HCT116 (cell line): ENCODE results near the gene RAB8A. TPM values are rescaled to one million over a fixed set of nuclear protein-coding genes. Genes with fewer than 3 reads are reported as not detected.

Experiments
- ATAC-seq: fragments of 200-7000 bp; cut with Tn5 transposase; 2 replicates; pipeline ENCODE4 v1.9.1; 2020; ENCODE audit warnings: mild to moderate bottlenecking, moderate library complexity
- BruUV-seq: library from RNA; stranded (reverse); fragments of 400-500 nt; replicated peaks from 2 replicates; lab custom pipeline; 2021; lab: Mats Ljungman, UMichigan
- CTCF ChIA-PET: fragments of 300-600 bp; sonication (Branson Sonifier 250); formaldehyde crosslinking; loops from one replicate; lab custom pipeline; 2021; ENCODE audit warnings: antibody characterized with exemption; lab: Charles Lee
- POLR2A ChIA-PET: fragments of 300-600, 350-600 bp; sonication (Branson Sonifier 250); formaldehyde crosslinking; loops from one replicate; lab custom pipeline; 2021; ENCODE audit warnings: antibody characterized with exemption; lab: Charles Lee
- RAD21 ChIA-PET, 2 experiments: fragments of 300-600 bp; sonication (Branson Sonifier 250); formaldehyde crosslinking; loops; one replicate each; lab custom pipeline; 2023; ENCODE audit warnings: low total read pairs in 2 of 2; ENCODE audit not compliant: uncharacterized antibody in 2 of 2, unreplicated experiment in 2 of 2, low non-redundant PET in 1 of 2; lab: Charles Lee
- DNase-seq: peaks from one replicate; pipeline ENCODE4 v3.0.0-alpha.2; 2010; ENCODE audit warnings: low read depth, low spot score
- H2AFZ ChIP-seq: fragments of 200-600 bp; shearing (Covaris generic), sonication (generic); 2 replicates; pipeline ENCODE4 v1.6.1; 2017; ENCODE audit warnings: low read depth, mixed run types, mixed read lengths, antibody characterized with exemption, low read length; ENCODE audit not compliant: poor library complexity, severe bottlenecking
- H3K27ac ChIP-seq: 2 replicates; pipeline ENCODE4 v1.5.1; 2012; ENCODE audit warnings: low read depth, low read length
- H3K27me3 ChIP-seq: fragments of 200-600 bp; sonication (generic); 2 replicates; pipeline ENCODE4 v1.6.1; 2016; ENCODE audit warnings: mixed run types, low read length, mixed read lengths; ENCODE audit not compliant: insufficient read depth
- H3K36me3 ChIP-seq, 2 experiments: fragments of 200-500 bp in 1 of 2; fragments of 200-600 bp in 1 of 2; sonication (Bioruptor generic) in 1 of 2; sonication (generic) in 1 of 2; 2 replicates each; pipeline versions ENCODE4 v1.5.1 to v1.6.1; 2014 to 2016; ENCODE audit warnings: low read length in 2 of 2, inconsistent platforms in 1 of 2, mixed read lengths in 1 of 2, mixed run types in 1 of 2; ENCODE audit not compliant: insufficient read depth in 2 of 2, control insufficient read depth in 1 of 2
- H3K4me1 ChIP-seq, 2 experiments: fragments of 200-600 bp in 1 of 2; sonication (generic) in 1 of 2; 2 replicates each; pipeline versions ENCODE4 v1.5.1 to v1.6.1; 2012 to 2017; ENCODE audit warnings: low read length in 2 of 2, inconsistent platforms in 1 of 2, mild to moderate bottlenecking in 1 of 2, mixed read lengths in 1 of 2, mixed run types in 1 of 2, moderate library complexity in 1 of 2; ENCODE audit not compliant: insufficient read depth in 2 of 2, control insufficient read depth in 1 of 2
- H3K4me2 ChIP-seq: fragments of 200-600 bp; sonication (generic); 2 replicates; pipeline ENCODE4 v1.6.1; 2017; ENCODE audit warnings: mixed run types, low read length, mixed read lengths
- H3K4me3 ChIP-seq, 2 experiments: fragments of 200-600 bp in 1 of 2; sonication (generic) in 1 of 2; replicated peaks in 1 of 2; 2 replicates each; pipeline ENCODE4 v1.5.1; 2011 to 2016; ENCODE audit warnings: low read length in 2 of 2, control low read depth in 1 of 2, low read depth in 1 of 2, mild to moderate bottlenecking in 1 of 2, mixed read lengths in 1 of 2, mixed run types in 1 of 2
- H3K79me2 ChIP-seq: fragments of 200-600 bp; sonication (generic); 2 replicates; pipeline ENCODE4 v1.6.1; 2017; ENCODE audit warnings: mild to moderate bottlenecking, mixed run types, low read length, moderate library complexity, mixed read lengths; ENCODE audit not compliant: insufficient read depth
- H3K9ac ChIP-seq: fragments of 200-600 bp; sonication (generic); 2 replicates; pipeline ENCODE4 v1.6.1; 2016; ENCODE audit warnings: low read length, mixed read lengths
- H3K9me2 ChIP-seq: fragments of 200-600 bp; sonication (generic), shearing (Covaris generic); 2 replicates; pipeline ENCODE4 v1.6.1; 2017; ENCODE audit warnings: mixed run types, mild to moderate bottlenecking, moderate library complexity; ENCODE audit not compliant: insufficient read depth
- H3K9me3 ChIP-seq, 2 experiments: fragments of 200-500 bp in 1 of 2; fragments of 200-600 bp in 1 of 2; sonication (Bioruptor generic) in 1 of 2; sonication (generic) in 1 of 2; 2 replicates each; pipeline ENCODE4 v1.6.1; 2014 to 2017; ENCODE audit warnings: low read length in 2 of 2, mixed read lengths in 2 of 2, inconsistent platforms in 1 of 2, low read depth in 1 of 2, mild to moderate bottlenecking in 1 of 2, mixed run types in 1 of 2, moderate library complexity in 1 of 2; ENCODE audit not compliant: control insufficient read depth in 1 of 2, insufficient read depth in 1 of 2
- H4K20me1 ChIP-seq: fragments of 200-600 bp; sonication (generic), shearing (Covaris generic); 2 replicates; pipeline ENCODE4 v1.6.1; 2017; ENCODE audit warnings: mixed run types, mild to moderate bottlenecking, moderate library complexity; ENCODE audit not compliant: insufficient read depth
- ATF3 ChIP-seq: IDR thresholded peaks from 2 replicates; pipeline ENCODE4 v1.6.1; 2012
- CBX3 ChIP-seq: IDR thresholded peaks from 2 replicates; pipeline ENCODE4 v1.6.1; 2012; ENCODE audit warnings: low read depth
- CTCF ChIP-seq, 3 experiments: fragments of 200-600 bp in 1 of 3; sonication (generic) in 1 of 3; IDR thresholded peaks in 2 of 3; conservative IDR thresholded peaks in 1 of 3; 2 replicates each; pipeline ENCODE4 v1.5.1; 2012 to 2017; ENCODE audit warnings: low read depth in 2 of 3, low read length in 2 of 3, antibody characterized with exemption in 1 of 3, borderline replicate concordance in 1 of 3, control low read depth in 1 of 3, mild to moderate bottlenecking in 1 of 3, mixed read lengths in 1 of 3, mixed run types in 1 of 3, moderate library complexity in 1 of 3; ENCODE audit not compliant: insufficient read depth in 1 of 3
- EGR1 ChIP-seq: IDR thresholded peaks from 2 replicates; pipeline ENCODE4 v1.6.1; 2012; ENCODE audit warnings: low read depth
- EZH2 ChIP-seq: fragments of 200-600 bp; sonication (generic); IDR thresholded peaks from 2 replicates; pipeline ENCODE4 v1.6.1; 2017; ENCODE audit warnings: antibody characterized with exemption, mixed run types
- EZH2phosphoT487 ChIP-seq: fragments of 200-600 bp; IDR thresholded peaks from 2 replicates; pipeline ENCODE4 v1.6.1; 2018; ENCODE audit warnings: antibody characterized with exemption, borderline replicate concordance
- JUND ChIP-seq: IDR thresholded peaks from 2 replicates; pipeline ENCODE4 v1.6.1; 2012
- RAD21 ChIP-seq: IDR thresholded peaks from 2 replicates; pipeline ENCODE4 v1.6.1; 2012; ENCODE audit warnings: low read depth, mild to moderate bottlenecking
- SIN3A ChIP-seq: IDR thresholded peaks from 2 replicates; pipeline ENCODE4 v1.6.1; 2012; ENCODE audit warnings: low read depth
- SRF ChIP-seq: IDR thresholded peaks from 2 replicates; pipeline ENCODE4 v1.6.1; 2012; ENCODE audit warnings: low read depth
- ZNF274 ChIP-seq: fragments of 200-500 bp; sonication (Bioruptor generic); IDR thresholded peaks from 2 replicates; pipeline ENCODE4 v1.6.1; 2014; ENCODE audit warnings: mild to moderate bottlenecking, low read depth, low read length, inconsistent platforms
- intact Hi-C: fragments of 100-400 bp; cut with micrococcal nuclease; formaldehyde crosslinking; loops from 2 replicates; pipeline ENCODE4 v1.10.0; 2022
- total RNA-seq: library from RNA; stranded (reverse); gene quantifications from one replicate; pipeline ENCODE4 v1.2.1, GENCODE V29; 2021; ENCODE audit not compliant: unreplicated experiment
- TF ChIP-seq, protein P1 (sequence below): IDR thresholded peaks from 2 replicates; pipeline ENCODE4 v1.6.1; 2011; ENCODE audit warnings: mild to moderate bottlenecking, low read length, moderate library complexity; ENCODE audit not compliant: insufficient replicate concordance; ENCODE audit errors: extremely low read depth
- TF ChIP-seq, protein P2 (sequence below): IDR thresholded peaks from 2 replicates; pipeline ENCODE4 v1.6.1; 2012; ENCODE audit warnings: low read depth
- TF ChIP-seq, protein P3 (sequence below): IDR thresholded peaks from 2 replicates; pipeline ENCODE4 v1.6.1; 2012

Gene RAB8A
- total RNA-seq, 1 experiment from 2014 or later: 116 TPM

- Histone ChIP-seq H3K9me3 (no peaks in the 10 kb centered on the region), H3K79me2 (no peaks in the 10 kb centered on the region), H3K4me2 (peak overlapping the region; percentile 74), H2AFZ (no peak overlapping the region), H4K20me1 (no peaks in the 10 kb centered on the region), H3K4me3 (peak overlapping the region in 1 of 2 experiments; percentile 44; a peak in 2 of 4 replicates), H3K4me1 (peaks cover 45 to 59% of the 10 kb centered on the region in 2 experiments), H3K27me3 (no peaks in the 10 kb centered on the region), H3K9me2 (no peaks in the 10 kb centered on the region), H3K27ac (peak overlapping the region; percentile 79), H3K36me3 (0 out of 4 replicates have a peak, but pooled peaks cover under 1 to 2% of the 10 kb centered on the region in 2 experiments), H3K9ac (peak overlapping the region; percentile 50)
- intact Hi-C loops: loop anchor here (2.0 kb wide), 1 partner anchor 50 kb away; the partner anchor contains the start of gene RAB8A
- DNase-seq: no peak
- ChIA-PET POLR2A (interaction anchor here (1.2 kb wide), 1 partner anchor 324 kb away, joined by 4 read pairs; no protein-coding TSS in a partner anchor), RAD21 (no interaction called here), CTCF (interaction anchor here (1.8 kb wide), 1 partner anchor 49 kb away, joined by 7 read pairs; no protein-coding TSS in a partner anchor)
- TF ChIP-seq CBX3: no peak
- no peak for TF ChIP-seq ZNF274
- TF ChIP-seq RAD21: no peak
- TF ChIP-seq SRF: no peak
- TF ChIP-seq, protein P1, sequence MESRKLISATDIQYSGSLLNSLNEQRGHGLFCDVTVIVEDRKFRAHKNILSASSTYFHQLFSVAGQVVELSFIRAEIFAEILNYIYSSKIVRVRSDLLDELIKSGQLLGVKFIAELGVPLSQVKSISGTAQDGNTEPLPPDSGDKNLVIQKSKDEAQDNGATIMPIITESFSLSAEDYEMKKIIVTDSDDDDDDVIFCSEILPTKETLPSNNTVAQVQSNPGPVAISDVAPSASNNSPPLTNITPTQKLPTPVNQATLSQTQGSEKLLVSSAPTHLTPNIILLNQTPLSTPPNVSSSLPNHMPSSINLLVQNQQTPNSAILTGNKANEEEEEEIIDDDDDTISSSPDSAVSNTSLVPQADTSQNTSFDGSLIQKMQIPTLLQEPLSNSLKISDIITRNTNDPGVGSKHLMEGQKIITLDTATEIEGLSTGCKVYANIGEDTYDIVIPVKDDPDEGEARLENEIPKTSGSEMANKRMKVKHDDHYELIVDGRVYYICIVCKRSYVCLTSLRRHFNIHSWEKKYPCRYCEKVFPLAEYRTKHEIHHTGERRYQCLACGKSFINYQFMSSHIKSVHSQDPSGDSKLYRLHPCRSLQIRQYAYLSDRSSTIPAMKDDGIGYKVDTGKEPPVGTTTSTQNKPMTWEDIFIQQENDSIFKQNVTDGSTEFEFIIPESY: no peak
- TF ChIP-seq, protein P2, sequence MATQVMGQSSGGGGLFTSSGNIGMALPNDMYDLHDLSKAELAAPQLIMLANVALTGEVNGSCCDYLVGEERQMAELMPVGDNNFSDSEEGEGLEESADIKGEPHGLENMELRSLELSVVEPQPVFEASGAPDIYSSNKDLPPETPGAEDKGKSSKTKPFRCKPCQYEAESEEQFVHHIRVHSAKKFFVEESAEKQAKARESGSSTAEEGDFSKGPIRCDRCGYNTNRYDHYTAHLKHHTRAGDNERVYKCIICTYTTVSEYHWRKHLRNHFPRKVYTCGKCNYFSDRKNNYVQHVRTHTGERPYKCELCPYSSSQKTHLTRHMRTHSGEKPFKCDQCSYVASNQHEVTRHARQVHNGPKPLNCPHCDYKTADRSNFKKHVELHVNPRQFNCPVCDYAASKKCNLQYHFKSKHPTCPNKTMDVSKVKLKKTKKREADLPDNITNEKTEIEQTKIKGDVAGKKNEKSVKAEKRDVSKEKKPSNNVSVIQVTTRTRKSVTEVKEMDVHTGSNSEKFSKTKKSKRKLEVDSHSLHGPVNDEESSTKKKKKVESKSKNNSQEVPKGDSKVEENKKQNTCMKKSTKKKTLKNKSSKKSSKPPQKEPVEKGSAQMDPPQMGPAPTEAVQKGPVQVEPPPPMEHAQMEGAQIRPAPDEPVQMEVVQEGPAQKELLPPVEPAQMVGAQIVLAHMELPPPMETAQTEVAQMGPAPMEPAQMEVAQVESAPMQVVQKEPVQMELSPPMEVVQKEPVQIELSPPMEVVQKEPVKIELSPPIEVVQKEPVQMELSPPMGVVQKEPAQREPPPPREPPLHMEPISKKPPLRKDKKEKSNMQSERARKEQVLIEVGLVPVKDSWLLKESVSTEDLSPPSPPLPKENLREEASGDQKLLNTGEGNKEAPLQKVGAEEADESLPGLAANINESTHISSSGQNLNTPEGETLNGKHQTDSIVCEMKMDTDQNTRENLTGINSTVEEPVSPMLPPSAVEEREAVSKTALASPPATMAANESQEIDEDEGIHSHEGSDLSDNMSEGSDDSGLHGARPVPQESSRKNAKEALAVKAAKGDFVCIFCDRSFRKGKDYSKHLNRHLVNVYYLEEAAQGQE: no peak
- no peak for TF ChIP-seq JUND
- TF ChIP-seq EZH2phosphoT487: no peak
- TF ChIP-seq CTCF (IDR thresholded peaks at IDR 0.05 in 2 of 3, conservative IDR thresholded peaks at IDR 0.05 in 1 of 3; ENCODE audit: borderline replicate concordance in 1 of 3, insufficient read depth in 1 of 3, low read depth in 2 of 3, low read length in 2 of 3): no peak
- TF ChIP-seq SIN3A: no peak
- TF ChIP-seq, protein P3, sequence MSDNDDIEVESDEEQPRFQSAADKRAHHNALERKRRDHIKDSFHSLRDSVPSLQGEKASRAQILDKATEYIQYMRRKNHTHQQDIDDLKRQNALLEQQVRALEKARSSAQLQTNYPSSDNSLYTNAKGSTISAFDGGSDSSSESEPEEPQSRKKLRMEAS: no peak
- TF ChIP-seq EZH2: no peak
- no peak for TF ChIP-seq EGR1
- TF ChIP-seq ATF3: no peak
- peak; percentile 12 for ATAC-seq
- BruUV-seq: no TSS peak
These were observed 48.8 kb downstream of the RAB8A start for GRCh38 chr19:16160445-16160942.
